HG03066 (cell line): Measurements from ENCODE around the gene PNPLA1.
A peak's percentile ranks its signal among the peaks of the same experiment; 100 is the strongest.

Experiments
- ATAC-seq: cut with Tn5 transposase; IDR thresholded peaks from one replicate; pipeline ENCODE4 v1.9.1; 2021; ENCODE audit warnings: low read depth; ENCODE audit not compliant: unreplicated experiment

The PNPLA1 gene

DNA sequence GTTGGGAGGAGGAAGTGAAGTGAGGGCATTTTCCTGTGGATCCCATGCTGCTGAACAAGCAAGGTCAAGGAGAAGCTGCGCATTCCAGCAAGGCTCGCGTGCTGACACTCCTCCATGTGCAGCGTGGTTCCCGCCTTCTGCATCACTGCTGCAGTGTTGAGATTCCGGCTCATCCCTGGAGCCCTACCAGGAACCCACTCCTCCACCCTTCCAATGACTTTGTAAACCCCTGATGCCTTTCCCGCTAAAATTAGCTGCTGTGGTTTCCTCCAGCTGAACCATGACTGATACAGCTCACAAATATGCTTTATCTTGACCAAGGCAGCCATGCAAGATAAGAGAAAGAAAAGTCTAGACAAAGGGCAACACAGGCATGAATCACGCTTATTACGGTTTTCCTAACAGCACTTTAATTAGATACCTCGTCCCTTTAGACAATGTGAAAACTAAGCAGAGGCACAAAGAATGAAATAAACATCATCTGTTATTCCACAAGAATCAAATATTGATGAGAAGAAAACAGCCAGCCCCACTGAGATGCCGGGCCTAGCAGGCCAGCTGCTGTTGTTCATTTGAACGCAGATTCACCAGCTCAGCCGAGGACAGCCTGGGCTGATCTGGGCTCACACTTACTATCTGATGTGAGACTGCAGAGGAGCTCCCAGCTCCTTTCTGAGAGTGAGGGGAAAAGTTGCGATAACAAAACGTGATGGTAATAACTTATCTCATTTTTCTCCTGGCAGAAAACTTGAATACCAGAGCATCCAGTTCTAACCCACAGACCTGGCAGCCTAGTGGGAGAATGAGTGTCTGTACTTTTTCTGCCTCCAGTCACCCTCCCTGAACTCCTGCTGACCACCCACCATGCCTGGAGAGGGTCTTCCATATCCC lies 81.1 kb downstream of the PNPLA1 start:
- ATAC-seq, result no peak

DNA sequence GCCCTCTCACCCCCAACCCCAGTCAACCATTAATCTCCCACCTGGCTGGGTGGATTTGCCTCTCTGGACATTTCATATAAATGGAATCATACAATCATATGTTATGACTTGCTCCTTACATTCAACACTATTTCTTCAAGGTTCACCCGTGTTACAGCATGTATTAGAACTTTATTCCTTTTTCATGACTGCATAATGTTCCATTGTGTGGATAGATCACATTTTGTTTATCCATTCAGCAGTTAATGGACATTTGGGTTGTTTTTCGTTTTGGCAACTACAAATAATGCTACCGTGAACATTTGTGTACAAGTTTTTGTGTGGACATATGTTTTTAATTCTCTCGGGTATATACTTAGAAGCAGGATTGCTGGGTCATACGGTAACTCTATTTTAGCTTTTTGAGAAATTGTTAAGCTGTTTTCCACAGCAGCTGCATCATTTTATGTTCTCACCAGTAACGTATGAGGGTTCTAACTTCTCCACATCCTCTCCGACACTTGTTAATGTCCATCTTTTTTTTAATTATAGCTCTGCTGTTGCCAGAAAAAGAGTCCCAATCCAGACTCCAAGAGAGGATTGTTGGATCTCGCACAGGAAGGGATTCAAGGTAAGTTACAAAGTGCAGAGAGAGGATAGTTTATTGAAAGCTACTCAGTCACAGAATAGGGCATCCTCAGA lies 82.8 kb downstream of the PNPLA1 start:
- ATAC-seq, result no peak

DNA sequence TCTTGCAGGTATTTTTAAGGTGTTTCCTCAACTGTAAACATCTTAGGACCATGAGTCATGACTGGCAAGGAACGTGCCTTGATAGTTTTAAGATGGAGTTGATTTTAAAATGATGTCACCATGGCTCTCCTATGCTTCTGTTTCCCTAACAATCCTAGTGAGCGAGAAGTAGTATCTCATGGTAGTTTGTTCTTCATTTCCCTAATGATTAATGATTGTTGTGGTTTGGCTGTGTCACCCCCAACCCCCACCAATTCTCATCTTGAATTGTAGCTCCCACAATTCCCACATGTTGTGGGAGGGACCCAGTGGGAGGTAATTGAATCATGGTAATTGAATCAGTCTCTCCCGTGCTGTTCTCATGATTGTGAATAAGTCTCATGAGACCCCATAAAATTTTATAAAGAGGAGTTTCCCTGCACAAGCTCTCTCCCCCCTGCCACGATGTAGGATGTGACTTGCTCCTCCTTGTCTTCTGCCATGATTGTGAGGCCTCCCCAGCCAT lies 83.6 kb downstream of the PNPLA1 start:
- ATAC-seq, result no peak

DNA sequence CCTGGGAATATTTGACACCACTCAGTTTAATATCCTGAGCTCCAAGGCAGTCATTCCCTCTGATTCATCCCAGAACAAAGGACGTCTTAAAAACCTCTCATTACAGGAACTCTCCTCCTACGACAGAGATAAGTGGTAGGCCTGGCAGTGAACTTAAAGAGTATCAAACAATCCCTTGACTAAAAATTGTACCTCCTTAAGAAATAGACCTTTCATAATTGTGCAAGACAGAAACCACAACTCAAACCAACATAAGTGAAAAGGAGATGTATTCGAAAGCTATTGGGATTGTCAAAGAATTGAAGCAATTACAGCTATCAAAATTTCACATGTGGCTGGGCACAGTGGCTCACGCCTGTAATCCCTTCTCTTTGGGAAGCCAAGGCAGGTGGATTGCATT lies 86.0 kb downstream of the PNPLA1 start:
- ATAC-seq, result no peak

DNA sequence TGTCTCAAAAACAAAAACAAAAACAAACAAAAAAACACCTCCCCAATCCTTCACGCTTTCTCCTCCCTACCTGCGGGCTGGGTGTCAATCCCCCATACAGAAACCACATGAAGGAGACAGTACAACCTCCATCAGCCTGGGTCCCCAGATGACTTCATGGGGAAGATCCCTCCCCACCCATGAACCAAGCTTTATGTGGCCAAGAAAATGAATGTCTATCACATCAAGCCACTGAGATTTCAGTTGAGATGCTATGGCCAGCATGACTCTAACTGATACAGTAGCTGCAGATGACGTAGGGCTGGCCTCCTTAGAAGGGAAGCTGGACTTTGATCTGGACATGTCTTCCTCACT lies 88.0 kb downstream of the PNPLA1 start:
- ATAC-seq, result peak; percentile 43
